CD14-positive monocyte (primary cell): ENCODE data around the gene DDX31. TPM values are rescaled to one million over a fixed set of nuclear protein-coding genes. Genes with fewer than 3 reads are reported as not detected.

Source experiments
- DNase-seq, 3 donors: peaks; one replicate each; pipeline ENCODE4 v3.0.0-alpha.2; 2011 to 2022
- H2AFZ ChIP-seq: 2 replicates; pipeline ENCODE4 v1.6.0; 2012; ENCODE audit warnings: mild to moderate bottlenecking, low read depth, low read length, inconsistent platforms; ENCODE audit not compliant: insufficient read depth, poor library complexity, severe bottlenecking
- H3K27ac ChIP-seq, 2 donors: 1 replicate in 1 of 2; 2 replicates in 1 of 2; pipeline ENCODE4 v1.5.1; 2012 to 2013; ENCODE audit warnings: low read length in 2 of 2, control low read depth in 1 of 2, inconsistent platforms in 1 of 2, low read depth in 1 of 2, mild to moderate bottlenecking in 1 of 2
- H3K27me3 ChIP-seq, 2 donors: one replicate each; pipeline versions ENCODE4 v1.6.0 to v1.6.1; 2011 to 2013; ENCODE audit warnings: low read length in 2 of 2; ENCODE audit not compliant: control insufficient read depth in 2 of 2, insufficient read depth in 2 of 2
- H3K36me3 ChIP-seq, 2 donors: replicated peaks in 1 of 2; 1 replicate in 1 of 2; 2 replicates in 1 of 2; pipeline versions ENCODE4 v1.5.1 to v1.6.1; 2012 to 2013; ENCODE audit warnings: low read length in 2 of 2, control low read depth in 1 of 2, inconsistent platforms in 1 of 2, mild to moderate bottlenecking in 1 of 2; ENCODE audit not compliant: insufficient read depth in 2 of 2, control insufficient read depth in 1 of 2
- H3K4me1 ChIP-seq, 2 donors: 1 replicate in 1 of 2; 2 replicates in 1 of 2; pipeline versions ENCODE4 v1.5.1 to v1.6.1; 2012 to 2013; ENCODE audit warnings: low read length in 2 of 2, control low read depth in 1 of 2, inconsistent platforms in 1 of 2, mild to moderate bottlenecking in 1 of 2, moderate library complexity in 1 of 2; ENCODE audit not compliant: insufficient read depth in 2 of 2, control insufficient read depth in 1 of 2
- H3K4me2 ChIP-seq: replicated peaks from 2 replicates; pipeline ENCODE3; 2012; ENCODE audit warnings: low read length, moderate library complexity, mild to moderate bottlenecking; ENCODE audit not compliant: poor library complexity, severe bottlenecking; ENCODE audit errors: extremely low read depth
- H3K4me3 ChIP-seq, 3 experiments: fragments of 200-600 bp in 1 of 3; sonication (generic) in 1 of 3; replicated peaks in 1 of 3; 1 replicate in 2 of 3; 2 replicates in 1 of 3; pipeline ENCODE4 v1.5.1; 2011 to 2013; ENCODE audit warnings: low read length in 3 of 3, mild to moderate bottlenecking in 3 of 3, control low read depth in 2 of 3, low read depth in 2 of 3, inconsistent platforms in 1 of 3, moderate library complexity in 1 of 3
- H3K79me2 ChIP-seq: 2 replicates; pipeline ENCODE4 v1.6.0; 2012; ENCODE audit warnings: mild to moderate bottlenecking, control low read depth, inconsistent platforms, low read length, moderate library complexity; ENCODE audit not compliant: insufficient read depth
- H3K9ac ChIP-seq: 2 replicates; pipeline ENCODE4 v1.6.0; 2017; ENCODE audit warnings: low read length, mild to moderate bottlenecking; ENCODE audit not compliant: insufficient read depth, poor library complexity, severe bottlenecking
- H3K9me3 ChIP-seq, 2 donors: replicated peaks in 1 of 2; 1 replicate in 1 of 2; 2 replicates in 1 of 2; pipeline versions ENCODE4 v1.5.1 to v1.6.1; 2012 to 2013; ENCODE audit warnings: low read length in 2 of 2, control low read depth in 1 of 2; ENCODE audit not compliant: control insufficient read depth in 1 of 2, insufficient read depth in 1 of 2
- H4K20me1 ChIP-seq: 2 replicates; pipeline ENCODE4 v1.6.0; 2012; ENCODE audit warnings: mild to moderate bottlenecking, low read length, control low read depth, moderate library complexity; ENCODE audit not compliant: insufficient read depth
- H3K27ac Mint-ChIP-seq, 7 donors: one replicate each; pipeline ENCODE4 v1.8.0; 2020; ENCODE audit warnings: mild to moderate bottlenecking in 7 of 7, mixed read lengths in 7 of 7, moderate library complexity in 6 of 7, inconsistent platforms in 2 of 7
- H3K27me3 Mint-ChIP-seq, 3 donors: one replicate each; pipeline ENCODE4 v1.8.0; 2021 to 2022; ENCODE audit warnings: low read depth in 3 of 3, mild to moderate bottlenecking in 3 of 3, mixed read lengths in 3 of 3, moderate library complexity in 3 of 3, inconsistent platforms in 1 of 3
- H3K36me3 Mint-ChIP-seq, 2 donors: one replicate each; pipeline ENCODE4 v1.8.0; 2020; ENCODE audit warnings: mixed read lengths in 2 of 2, inconsistent platforms in 1 of 2, mild to moderate bottlenecking in 1 of 2
- H3K4me1 Mint-ChIP-seq: one replicate; pipeline ENCODE4 v1.8.0; 2020; ENCODE audit warnings: mild to moderate bottlenecking, mixed read lengths
- H3K4me3 Mint-ChIP-seq, 2 donors: one replicate each; pipeline ENCODE4 v1.8.0; 2020; ENCODE audit warnings: mild to moderate bottlenecking in 2 of 2, mixed read lengths in 2 of 2, moderate library complexity in 1 of 2
- H3K9me3 Mint-ChIP-seq, 7 donors: one replicate each; pipeline ENCODE4 v1.8.0; 2020 to 2022; ENCODE audit warnings: mixed read lengths in 7 of 7, mild to moderate bottlenecking in 6 of 7, moderate library complexity in 6 of 7, inconsistent platforms in 2 of 7
- CTCF ChIP-seq: fragments of 200-600 bp; IDR thresholded peaks from one replicate; pipeline ENCODE4 v1.8.0; 2022; ENCODE audit warnings: antibody characterized with exemption, mild to moderate bottlenecking
- WGBS: methylation state at CpG from one replicate; pipeline ENCODE4 v1.1.5; 2013; ENCODE audit warnings: missing lambda C conversion rate; ENCODE audit not compliant: insufficient coverage; 5-methylcytosine and 5-hydroxymethylcytosine counted together
- intact Hi-C, 2 donors: fragments of 100-400 bp; cut with micrococcal nuclease; formaldehyde crosslinking; loops; one replicate each; pipeline versions ENCODE4 v1.15.0 to v1.15.1; 2023
- polyA plus RNA-seq, 3 donors: library from polyadenylated mRNA; depleted of rRNA in 1 of 3; unstranded in 2 of 3; stranded (reverse) in 1 of 3; fragments of 300-500 nt in 2 of 3; fragments of >200 nt in 1 of 3; fragmentation: Illumina TruSeq in 2 of 3; gene quantifications; 1 replicate in 2 of 3; 2 replicates in 1 of 3; pipeline ENCODE4 v1.2.3, GENCODE V29; 2012 to 2021

The DDX31 gene
- polyA plus RNA-seq, 3 donors = 1.1 to 4.2 (median 1.5) TPM

- no peak for DNase-seq
- Histone ChIP-seq H3K9ac (no peak overlapping the region), H4K20me1 (no peaks in the 10 kb centered on the region), H3K79me2 (no peaks in the 10 kb centered on the region), H3K4me3 (no peak overlapping the region), H3K27ac (no peak overlapping the region), H3K27me3 (no peaks in the 10 kb centered on the region), H3K4me2 (no peak overlapping the region), H3K4me1 (no peaks in the 10 kb centered on the region), H3K9me3 (no peaks in the 10 kb centered on the region), H3K36me3 (no peaks in the 10 kb centered on the region), H2AFZ (no peak overlapping the region)
- no peak for TF ChIP-seq CTCF
- Mint-ChIP-seq H3K4me3 (no peak overlapping the region), H3K4me1 (no peaks in the 10 kb centered on the region), H3K9me3 (peaks cover 0 to 5% (median 0%) of the 10 kb centered on the region in 7 donors), H3K27me3 (peaks cover 15 to 17% (median 16%) of the 10 kb centered on the region in 3 donors), H3K27ac (no peak overlapping the region), H3K36me3 (no peaks in the 10 kb centered on the region)
- 86% methylated on average over 8 of the region's 13 CpGs for WGBS
- intact Hi-C loops = no loop called here
Measured at GRCh38 chr9:132551556-132551955, 118.2 kb downstream of the DDX31 start.

GRCh38 chr9:132548751-132549640, 120.8 kb downstream of the DDX31 start:
- H3K27ac ChIP-seq = no peak overlapping the region
- Mint-ChIP-seq H3K36me3 (no peaks in the 10 kb centered on the region), H3K27me3 (peaks cover 21 to 39% (median 23%) of the 10 kb centered on the region in 3 donors), H3K4me3 (no peak overlapping the region), H3K9me3 (peaks cover 0 to 5% (median 0%) of the 10 kb centered on the region in 7 donors), H3K4me1 (peaks cover 2% of the 10 kb centered on the region), H3K27ac (no peak overlapping the region)
- TF ChIP-seq CTCF = no peak
- intact Hi-C loops = no loop called here
- no peak overlapping the region for H2AFZ ChIP-seq
- no peaks in the 10 kb centered on the region for H3K4me1 ChIP-seq
- H3K4me2 ChIP-seq = no peak overlapping the region
- H3K9me3 ChIP-seq = no peaks in the 10 kb centered on the region
- whole genome bisulfite sequencing = 84% methylated on average over 12 of the region's 17 CpGs
- no peaks in the 10 kb centered on the region for H3K79me2 ChIP-seq
- no peaks in the 10 kb centered on the region for H3K36me3 ChIP-seq
- H3K4me3 ChIP-seq = no peak overlapping the region
- H3K9ac ChIP-seq = no peak overlapping the region
- no peaks in the 10 kb centered on the region for H4K20me1 ChIP-seq
- H3K27me3 ChIP-seq = peaks cover 0 to 5% of the 10 kb centered on the region in 2 donors
- DNase-seq = no peak
